Spleen (tissue), 7 donors: ENCODE measurements around the gene NECTIN4.

Source experiments
- CTCF ChIP-seq, 11 experiments: fragments of 200-600 bp in 7 of 11; fragments of 450-650 bp in 4 of 11; sonication (generic) in 4 of 11; IDR thresholded peaks in 8 of 11; conservative IDR thresholded peaks in 3 of 11; 1 replicate in 7 of 11; 2 replicates in 4 of 11; pipeline versions ENCODE4 v1.4.0 to v1.8.0; 2016 to 2021; ENCODE audit warnings: antibody characterized with exemption in 11 of 11, inconsistent platforms in 4 of 11, mild to moderate bottlenecking in 1 of 11
- POLR2A ChIP-seq, 3 donors: fragments of 450-650 bp; IDR thresholded peaks; one replicate each; pipeline ENCODE4 v1.5.1; 2017; ENCODE audit warnings: antibody characterized with exemption in 3 of 3, mild to moderate bottlenecking in 1 of 3
- POLR2AphosphoS5 ChIP-seq, 3 donors: sonication (generic); formaldehyde crosslinking; IDR thresholded peaks; one replicate each; pipeline ENCODE4 v1.5.1; 2017; ENCODE audit warnings: antibody characterized with exemption in 3 of 3
- donor health status: DM: no; HTN: no; CAD: no; lungs with moderate emphysema.
- donor health status: DM: no; HTN: no; CAD: no.
- donor health status: DM: no; HTN: no; CAD: no.

DNA sequence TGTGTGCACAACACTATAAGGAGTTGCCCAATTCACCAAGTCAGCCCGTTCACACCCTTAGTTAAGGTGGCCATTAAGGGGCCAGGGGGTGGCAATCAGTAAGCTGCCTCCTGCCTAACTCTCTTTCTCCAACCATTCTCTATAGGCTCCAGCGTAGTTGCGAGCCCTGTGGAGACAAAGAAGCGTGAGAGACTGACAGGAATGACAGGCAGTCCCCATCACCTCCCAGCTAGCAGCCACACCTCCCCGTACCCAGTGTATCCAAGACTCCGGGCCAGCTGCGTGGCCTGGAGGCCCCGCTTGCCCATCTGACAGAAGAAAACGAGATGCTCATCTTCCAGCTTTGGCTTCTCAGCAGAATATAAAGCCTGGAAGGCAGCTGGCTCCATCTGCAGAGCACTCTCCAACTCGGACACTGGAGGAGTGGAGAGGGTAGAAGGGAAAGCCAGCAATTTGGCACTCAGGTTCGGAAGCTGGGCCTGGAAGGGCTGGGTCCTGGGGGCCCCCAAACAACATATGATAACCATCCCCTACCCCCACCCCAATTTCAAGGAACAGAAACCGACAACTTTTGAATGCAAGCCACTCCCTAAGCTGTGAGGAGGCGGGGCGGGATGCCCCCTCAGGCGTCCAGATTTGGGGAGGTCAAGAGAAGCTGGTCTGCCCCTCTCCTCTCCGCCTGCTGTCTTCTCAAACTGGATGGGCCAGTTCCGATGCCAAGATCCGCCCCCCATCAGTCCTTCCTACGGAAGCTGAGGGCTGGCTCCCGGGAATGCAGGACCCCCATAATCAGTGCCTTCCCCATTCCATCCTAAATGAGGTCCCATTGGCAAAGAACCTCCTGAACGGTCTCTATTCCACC lies 51.5 kb downstream of the NECTIN4 start:
- TF ChIP-seq CTCF (IDR thresholded peaks at IDR 0.05 in 8 of 11, conservative IDR thresholded peaks at IDR 0.05 in 3 of 11) (no peak), POLR2AphosphoS5 (IDR thresholded peaks at IDR 0.05) (no peak), POLR2A (IDR thresholded peaks at IDR 0.05) (no peak)
